ENCODE results near the gene MTMR11.
"Not testable (repeated sequence)": the region's sequence is repeated elsewhere in the genome, so short reads cannot be mapped to it uniquely, and the experiment has no call there.

MTMR11 gene

GRCh38 chr1:149903836-149904491 lies 32.7 kb downstream of the MTMR11 start:
- TF ChIP-seq CTCF (IDR thresholded peaks at IDR 0.05; ENCODE audit: low read length, missing control alignments), result no peak
- no peak overlapping the region for H3K4me3 ChIP-seq (replicated peaks; ENCODE audit: low read depth, low read length)
- no peak for DNase-seq (ENCODE audit: low read depth)

- no peak for TF ChIP-seq CTCF (IDR thresholded peaks at IDR 0.05; ENCODE audit: low read length, missing control alignments)
Measured at GRCh38 chr1:149899460-149900284, 37.0 kb downstream of the MTMR11 start, which contains the start of gene BOLA1. Gene BOLA1 (plus strand): TSS chr1:149899568. CDS start chr1:149900060, 492 bp downstream.

GRCh38 chr1:149896575-149896974 lies 40.1 kb downstream of the MTMR11 start:
- DNase-seq (ENCODE audit: low read depth), result no peak
- H3K4me3 ChIP-seq (replicated peaks; ENCODE audit: low read depth, low read length), result no peak overlapping the region
- no peak for TF ChIP-seq CTCF (IDR thresholded peaks at IDR 0.05; ENCODE audit: low read length, missing control alignments)

More at GRCh38 chr1:149899460-149900284, 37.0 kb downstream of the MTMR11 start, which contains the start of gene BOLA1:
- peak within 1 kb of the TSS; percentile 66 for H3K4me3 ChIP-seq (replicated peaks; ENCODE audit: low read depth, low read length)
- DNase-seq (ENCODE audit: low read depth), result peak; percentile 90

- no peak for TF ChIP-seq CTCF (IDR thresholded peaks at IDR 0.05; ENCODE audit: low read length, missing control alignments)
- peak overlapping the region; percentile 73 for H3K4me3 ChIP-seq (replicated peaks; ENCODE audit: low read depth, low read length)
- DNase-seq (ENCODE audit: low read depth), result peak; percentile 65
Measured at GRCh38 chr1:149888999-149889289, 47.7 kb downstream of the MTMR11 start.

GRCh38 chr1:149888247-149888998 lies 48.3 kb downstream of the MTMR11 start:
- peak overlapping the region; percentile 73 for H3K4me3 ChIP-seq (replicated peaks; ENCODE audit: low read depth, low read length)
- peak; percentile 67 for TF ChIP-seq CTCF (IDR thresholded peaks at IDR 0.05; ENCODE audit: low read length, missing control alignments)
- DNase-seq (ENCODE audit: low read depth), result peak; percentile 92

- TF ChIP-seq CTCF (IDR thresholded peaks at IDR 0.05; ENCODE audit: low read length, missing control alignments), result no peak
- H3K4me3 ChIP-seq (replicated peaks; ENCODE audit: low read depth, low read length), result peak overlapping the region; percentile 73
- peak; percentile 99 for DNase-seq (ENCODE audit: low read depth)
Measured at GRCh38 chr1:149887456-149888246, 49.0 kb downstream of the MTMR11 start.

GRCh38 chr1:149887196-149887455 lies 49.6 kb downstream of the MTMR11 start:
- peak overlapping the region; percentile 73 for H3K4me3 ChIP-seq (replicated peaks; ENCODE audit: low read depth, low read length)
- not testable (repeated sequence) for DNase-seq (ENCODE audit: low read depth)

Measured in fibroblast of pulmonary artery (primary cell).